Keratinocyte (primary cell): ENCODE results near the gene TEN1.

Source experiments
- CTCF ChIP-seq, 3 experiments: IDR thresholded peaks in 1 of 3; conservative IDR thresholded peaks in 1 of 3; optimal IDR thresholded peaks in 1 of 3; 2 replicates in 2 of 3; 3 replicates in 1 of 3; pipeline versions ENCODE3 to v1.5.1; 2011; ENCODE audit warnings: low read length in 3 of 3, mild to moderate bottlenecking in 3 of 3, moderate library complexity in 2 of 3, control low read depth in 1 of 3, inconsistent platforms in 1 of 3; ENCODE audit not compliant: insufficient read depth in 2 of 3; ENCODE audit errors: extremely low read depth in 1 of 3
- EZH2 ChIP-seq: IDR thresholded peaks from one replicate; pipeline ENCODE4 v1.6.1; 2012; ENCODE audit warnings: inconsistent platforms, mild to moderate bottlenecking, low read length, moderate library complexity

GRCh38 chr17:76005263-76006149, 26.5 kb downstream of the TEN1 start:
- TF ChIP-seq CTCF (optimal IDR thresholded peaks at IDR 0.05 in 1 of 3, IDR thresholded peaks at IDR 0.05 in 1 of 3, conservative IDR thresholded peaks at IDR 0.05 in 1 of 3; ENCODE audit: extremely low read depth in 1 of 3, insufficient read depth in 2 of 3, low read length in 3 of 3) (peak; percentile 59 to 69 (median 63)), EZH2 (no peak)
